Activated effector memory CD4-positive, alpha-beta T cell treated with Interleukin-2 at 50 U/mL for 16 hours (primary cell): ENCODE measurements around the gene SOX1.

Experiments used
- DNase-seq: peaks from one replicate; pipeline ENCODE4 v3.0.0-alpha.2; 2020

Gene SOX1

DNA sequence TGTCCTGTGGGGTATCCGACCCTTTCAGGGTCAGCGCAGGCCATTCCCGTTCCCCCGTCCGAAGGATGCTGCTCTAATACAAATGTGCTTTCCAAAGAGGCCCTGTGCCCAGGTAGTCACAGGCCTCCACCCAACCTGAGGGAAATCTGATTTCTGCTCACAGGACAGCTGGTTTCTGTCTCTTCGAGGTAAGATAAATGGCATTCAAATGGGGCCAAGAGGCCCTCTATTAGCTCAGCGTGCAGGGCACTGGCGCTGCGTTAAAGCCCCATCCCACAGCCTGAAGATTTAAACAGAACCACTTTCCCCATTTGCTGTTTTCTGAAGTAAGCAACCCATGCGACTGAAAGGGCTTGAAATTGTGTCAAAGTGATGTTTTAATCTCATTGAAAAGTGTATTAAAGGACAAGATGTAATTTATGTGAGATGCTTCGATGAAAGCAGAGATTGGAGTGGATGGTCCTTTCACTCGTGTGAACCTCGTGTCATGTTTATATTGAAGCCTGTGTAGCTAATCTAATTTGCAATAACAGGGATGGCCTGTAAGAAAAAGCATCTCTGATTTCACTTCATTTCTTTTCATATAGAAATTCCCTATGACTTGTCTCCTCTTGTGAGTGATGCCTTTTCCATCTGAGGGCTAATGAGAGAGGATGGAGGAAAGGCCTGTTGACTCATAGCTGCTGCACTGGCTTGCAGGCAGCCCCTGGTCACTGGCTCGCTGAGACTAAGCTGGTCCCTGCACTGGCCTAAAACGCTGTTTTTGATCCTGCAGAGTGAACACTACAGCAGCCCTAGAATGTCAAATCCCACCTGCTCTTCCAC, 7.3 kb upstream of the SOX1 start:
- no peak for DNase-seq

DNA sequence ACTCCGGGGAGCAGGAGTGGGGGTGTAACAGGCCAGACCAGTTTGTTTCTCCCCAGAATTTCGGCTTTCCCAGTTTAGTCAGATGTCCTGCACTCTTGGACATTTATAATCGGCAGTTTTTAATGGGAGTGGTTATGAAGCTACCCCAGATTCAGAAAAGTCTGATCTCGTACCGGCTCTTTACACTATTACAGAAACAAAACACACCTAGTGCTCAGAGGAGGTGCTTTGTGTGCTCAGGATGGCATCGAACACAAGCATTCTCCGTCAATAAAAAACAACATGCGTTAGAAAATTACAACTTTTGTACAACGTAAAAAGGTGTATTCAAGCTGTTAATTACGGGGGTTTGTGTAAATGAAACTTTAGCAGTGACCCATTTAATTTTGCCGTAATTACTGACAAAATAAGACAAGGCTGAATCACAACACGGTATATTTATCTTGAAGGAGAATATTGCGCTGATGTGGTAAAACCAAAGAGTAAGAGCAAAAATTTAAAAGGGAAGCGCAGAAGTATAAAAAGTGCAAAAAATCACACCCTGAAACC, 6.6 kb upstream of the SOX1 start:
- no peak for DNase-seq

DNA sequence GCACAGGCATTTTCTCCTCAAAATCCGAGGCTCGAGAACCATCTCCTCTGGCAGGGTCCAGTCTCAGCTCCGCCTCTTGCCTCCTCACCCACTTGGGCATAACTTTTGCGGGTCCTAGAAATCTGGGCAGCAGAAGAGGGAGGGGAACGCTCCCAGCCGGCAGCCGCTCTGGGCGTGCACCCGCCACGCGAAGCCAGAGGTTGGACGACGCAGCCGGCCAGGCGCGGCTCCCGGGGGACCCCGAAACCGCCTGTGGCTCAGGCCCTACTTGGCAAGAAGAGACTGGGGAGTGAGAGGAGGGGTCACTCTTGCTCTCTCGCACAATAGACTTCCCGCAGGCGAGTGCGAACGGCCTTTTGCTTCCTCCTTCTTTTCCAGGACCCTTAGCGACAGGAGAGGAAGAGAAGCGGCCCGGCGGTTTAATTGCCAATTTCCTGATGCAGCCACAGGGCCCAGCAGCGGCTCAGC, 6.0 kb upstream of the SOX1 start:
- no peak for DNase-seq

GRCh38 chr13:112061367-112062061, 5.4 kb upstream of the SOX1 start:
- no peak for DNase-seq

GRCh38 chr13:112062072-112062567, 4.8 kb upstream of the SOX1 start:
- no peak for DNase-seq

GRCh38 chr13:112062571-112063570, 4.1 kb upstream of the SOX1 start:
- no peak for DNase-seq

GRCh38 chr13:112063807-112064206, 3.1 kb upstream of the SOX1 start:
- no peak for DNase-seq

DNA sequence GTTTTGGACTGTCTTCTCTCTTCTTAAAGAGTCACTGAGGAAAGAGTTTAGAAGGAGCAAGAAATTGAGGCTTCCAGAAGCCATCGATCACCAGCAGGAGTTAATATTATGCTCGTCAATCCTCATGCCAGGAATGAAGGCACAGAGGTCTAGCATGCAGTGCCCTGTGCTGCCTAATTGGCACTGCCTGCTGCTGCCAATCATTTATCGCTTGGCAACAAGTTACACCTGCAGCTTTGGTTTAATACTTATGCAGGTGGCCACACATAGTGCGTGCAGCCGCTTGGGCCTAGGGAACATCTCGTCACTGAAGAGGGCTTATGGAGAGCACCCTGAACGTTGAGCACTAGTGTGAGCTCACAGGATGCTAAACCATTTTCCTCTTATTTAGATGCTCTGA, 2.7 kb upstream of the SOX1 start:
- no peak for DNase-seq

GRCh38 chr13:112065521-112065866, 1.5 kb upstream of the SOX1 start:
- DNase-seq: no peak

- DNase-seq: no peak
These were observed 904 bp upstream of the SOX1 start for GRCh38 chr13:112065867-112066623.

GRCh38 chr13:112066624-112067004, 335 bp upstream of the SOX1 start:
- DNase-seq: peak; percentile 3

GRCh38 chr13:112067871-112068539, 1.1 kb downstream of the SOX1 start:
- DNase-seq: no peak

GRCh38 chr13:112068540-112069060, 1.7 kb downstream of the SOX1 start:
- no peak for DNase-seq

DNA sequence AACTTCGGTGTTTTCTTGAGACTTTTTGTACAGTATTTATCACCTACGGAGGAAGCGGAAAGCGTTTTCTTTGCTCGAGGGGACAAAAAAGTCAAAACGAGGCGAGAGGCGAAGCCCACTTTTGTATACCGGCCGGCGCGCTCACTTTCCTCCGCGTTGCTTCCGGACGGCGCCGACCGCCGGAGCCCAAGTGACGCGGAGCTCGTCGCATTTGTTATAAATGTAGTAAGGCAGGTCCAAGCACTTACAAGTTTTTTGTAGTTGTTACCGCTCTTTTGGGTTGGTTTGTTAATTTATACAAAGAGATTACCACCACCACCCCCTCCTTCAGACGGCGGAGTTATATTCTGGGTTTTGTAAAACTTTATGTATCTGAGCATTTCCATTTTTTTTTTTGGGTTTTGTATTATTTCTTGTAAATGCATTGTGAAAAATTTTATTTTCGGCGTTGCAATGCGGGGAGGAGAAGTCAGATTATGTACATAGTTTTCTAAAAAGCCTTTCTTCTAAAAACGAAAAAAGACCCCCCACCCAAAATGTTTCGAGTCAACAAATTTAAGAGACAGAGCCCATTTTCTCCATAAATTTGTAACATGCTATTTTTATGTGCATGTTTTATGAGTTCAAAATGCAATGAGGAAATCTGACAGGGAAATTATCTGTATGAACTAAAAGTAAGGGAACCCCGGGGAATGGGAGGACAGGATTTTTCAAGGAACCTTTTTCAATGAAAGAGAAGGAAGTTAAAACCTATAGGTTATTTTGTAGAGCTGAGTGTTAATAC, 2.3 kb downstream of the SOX1 start:
- no peak for DNase-seq

- no peak for DNase-seq
These were observed 2.9 kb downstream of the SOX1 start for GRCh38 chr13:112069845-112070251.

GRCh38 chr13:112071102-112071722, 4.3 kb downstream of the SOX1 start:
- DNase-seq: no peak

DNA sequence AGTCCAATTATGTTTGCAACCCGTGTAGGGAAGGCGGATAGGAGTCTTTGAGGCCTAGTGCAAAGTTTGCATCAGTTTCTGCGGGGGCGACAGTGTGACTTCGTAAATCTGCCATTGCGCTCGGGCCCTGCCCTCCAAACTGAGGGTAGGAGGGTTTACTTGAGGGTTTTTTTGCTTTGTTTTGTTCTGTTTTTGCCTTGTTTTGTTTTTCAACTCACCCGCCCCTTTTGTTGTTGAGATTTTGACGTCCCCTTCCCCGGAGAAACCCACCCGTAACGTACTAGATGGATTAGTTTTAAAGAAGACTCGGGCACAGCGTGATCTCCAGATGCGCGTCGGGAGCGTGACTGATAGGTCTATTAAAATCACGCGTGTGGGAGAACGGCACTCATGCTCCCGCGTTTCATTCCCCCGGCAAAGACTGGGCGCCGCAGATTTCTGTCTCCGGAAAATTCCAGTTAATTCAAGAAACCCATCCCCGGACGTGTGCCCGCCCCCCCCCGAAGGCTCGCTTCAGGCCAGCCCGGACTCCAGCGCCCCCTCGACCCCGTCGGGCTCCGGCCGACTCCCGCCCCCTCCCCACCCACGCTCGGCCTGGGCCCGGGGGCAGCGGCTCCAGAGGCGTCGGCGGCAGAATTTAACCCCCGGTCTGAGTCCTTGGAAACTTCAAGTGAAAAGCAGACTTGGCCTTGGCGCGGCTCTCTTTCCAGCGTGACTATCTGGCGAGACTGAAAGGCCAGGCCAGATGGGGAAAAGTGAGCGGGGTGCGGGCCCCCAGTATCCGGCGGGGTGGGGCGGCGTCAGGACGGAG, 5.0 kb downstream of the SOX1 start:
- DNase-seq: no peak

DNA sequence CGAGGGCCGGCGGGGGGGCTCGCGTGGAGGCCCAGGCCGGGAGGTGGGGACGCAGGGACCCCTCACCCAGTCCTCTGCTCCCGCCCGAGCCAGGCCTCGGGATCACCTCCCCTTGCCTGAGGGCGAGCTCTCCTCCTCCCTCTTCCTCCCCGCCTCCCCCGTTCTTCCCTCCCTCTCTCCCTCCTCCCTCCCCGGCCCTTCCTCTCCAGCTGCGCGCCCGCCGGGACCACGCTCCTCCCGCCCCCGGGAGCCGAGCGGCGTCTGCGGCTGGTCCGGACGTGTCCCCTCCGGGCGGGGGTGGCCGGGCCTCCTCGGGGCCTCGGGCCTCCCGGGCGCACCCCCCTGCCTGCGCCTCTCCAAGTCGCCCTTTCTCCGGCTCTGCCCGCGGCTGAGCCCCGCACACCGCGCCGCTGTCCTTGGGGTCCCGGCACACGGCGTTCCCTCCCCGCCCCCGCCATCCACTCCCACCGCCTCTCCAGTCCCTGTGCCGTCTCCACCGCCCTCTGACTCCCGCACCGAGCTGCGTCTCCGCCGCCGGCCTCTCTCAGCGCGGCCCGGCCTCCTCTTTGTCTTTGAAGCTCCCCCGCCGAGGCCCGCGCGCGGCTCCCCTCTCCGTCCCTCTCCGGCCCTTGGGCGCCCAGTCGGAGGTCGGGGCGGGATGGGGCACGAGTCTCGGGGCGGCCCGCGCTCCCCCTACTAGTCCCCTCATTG, 5.7 kb downstream of the SOX1 start:
- DNase-seq: no peak
